Bone marrow (tissue), 2 donors: Measurements from ENCODE around the gene TMEM129.
A peak's percentile ranks its signal among the peaks of the same experiment; 100 is the strongest.
"Not testable (repeated sequence)": the region's sequence is repeated elsewhere in the genome, so short reads cannot be mapped to it uniquely, and the experiment has no call there.

Experiments used
- DNase-seq, 2 donors: peaks; one replicate each; lab custom pipeline; 2025; lab: John Stamatoyannopoulos, UW

The TMEM129 gene

DNA sequence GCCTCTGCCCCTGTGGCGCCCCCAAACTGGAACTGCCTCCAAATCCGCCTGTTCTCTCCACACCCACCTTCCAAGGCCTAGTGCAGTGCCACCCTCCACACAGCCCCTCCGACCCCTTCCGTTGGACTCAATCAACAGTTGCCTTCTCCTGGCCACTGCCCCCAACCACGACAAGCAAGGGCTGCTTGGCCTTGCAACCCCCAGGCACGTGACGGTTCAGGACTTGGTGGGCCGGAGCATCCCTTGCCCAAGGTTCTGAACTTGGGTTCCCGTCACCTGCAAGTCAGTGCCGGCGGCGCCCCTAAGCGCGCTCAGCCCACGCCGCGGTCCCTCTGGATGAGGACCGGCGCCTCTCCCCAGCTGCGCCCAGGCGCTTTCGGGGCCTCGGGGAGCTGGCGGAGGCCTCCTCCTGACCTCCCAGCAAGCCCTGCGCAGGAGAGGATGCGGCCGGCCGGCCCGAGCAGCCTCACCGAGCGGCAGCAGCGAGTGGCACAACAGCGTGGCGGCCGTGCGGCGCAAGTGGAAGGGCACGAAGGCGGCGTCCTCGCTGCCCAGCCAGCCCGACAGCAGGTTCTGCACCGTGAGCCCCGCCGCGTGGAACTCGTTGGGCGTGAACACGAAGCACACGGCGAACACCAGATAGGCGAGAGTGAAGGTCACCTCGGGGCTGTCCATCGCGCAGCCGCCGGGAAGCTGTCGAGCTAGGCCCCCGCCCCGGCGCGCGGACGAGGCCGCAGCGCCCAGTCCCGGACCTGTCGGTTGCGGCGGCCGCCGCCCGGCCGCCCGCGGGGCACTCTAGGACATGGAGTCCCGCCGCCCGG is 750 bp downstream of the TMEM129 start:
- peak in 1 of 2 donors; percentile 16 for DNase-seq

DNA sequence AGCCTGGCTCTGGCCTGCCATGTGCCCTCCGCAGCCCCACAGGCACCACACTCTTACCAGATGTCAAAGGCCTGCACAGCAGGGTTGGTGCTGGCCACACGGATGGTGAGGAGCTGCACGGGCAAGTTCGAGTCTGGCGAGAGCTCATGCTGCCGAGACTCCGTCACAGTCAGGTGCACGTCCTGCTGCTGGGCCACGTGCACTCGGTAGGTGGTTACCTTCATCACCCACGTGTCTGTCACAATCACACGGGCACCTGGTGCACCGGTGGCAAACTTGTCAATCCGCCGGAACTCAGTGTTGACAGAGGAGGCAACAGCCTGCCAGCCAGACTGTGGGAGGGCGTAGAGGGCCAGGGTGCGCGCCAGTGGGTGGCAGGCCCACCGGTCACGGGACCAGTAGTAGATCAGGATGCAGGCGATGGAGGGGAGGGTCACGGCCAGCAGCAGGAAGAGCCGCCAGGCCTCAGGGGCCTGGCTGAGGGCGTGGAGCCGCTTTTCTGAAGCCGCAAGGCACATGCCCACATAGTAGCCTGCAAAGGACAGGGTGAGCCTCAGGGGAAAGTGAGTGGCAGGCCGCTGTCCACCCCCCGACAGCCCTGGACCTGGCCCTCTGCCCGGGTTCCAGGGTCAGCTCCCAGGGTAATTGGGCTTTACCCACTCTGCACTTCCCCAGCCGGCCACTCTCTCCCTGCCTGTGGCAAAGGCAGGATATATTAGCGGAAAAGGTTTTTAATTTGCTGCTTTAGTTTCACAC is 2.9 kb downstream of the TMEM129 start:
- DNase-seq, result no peak

DNA sequence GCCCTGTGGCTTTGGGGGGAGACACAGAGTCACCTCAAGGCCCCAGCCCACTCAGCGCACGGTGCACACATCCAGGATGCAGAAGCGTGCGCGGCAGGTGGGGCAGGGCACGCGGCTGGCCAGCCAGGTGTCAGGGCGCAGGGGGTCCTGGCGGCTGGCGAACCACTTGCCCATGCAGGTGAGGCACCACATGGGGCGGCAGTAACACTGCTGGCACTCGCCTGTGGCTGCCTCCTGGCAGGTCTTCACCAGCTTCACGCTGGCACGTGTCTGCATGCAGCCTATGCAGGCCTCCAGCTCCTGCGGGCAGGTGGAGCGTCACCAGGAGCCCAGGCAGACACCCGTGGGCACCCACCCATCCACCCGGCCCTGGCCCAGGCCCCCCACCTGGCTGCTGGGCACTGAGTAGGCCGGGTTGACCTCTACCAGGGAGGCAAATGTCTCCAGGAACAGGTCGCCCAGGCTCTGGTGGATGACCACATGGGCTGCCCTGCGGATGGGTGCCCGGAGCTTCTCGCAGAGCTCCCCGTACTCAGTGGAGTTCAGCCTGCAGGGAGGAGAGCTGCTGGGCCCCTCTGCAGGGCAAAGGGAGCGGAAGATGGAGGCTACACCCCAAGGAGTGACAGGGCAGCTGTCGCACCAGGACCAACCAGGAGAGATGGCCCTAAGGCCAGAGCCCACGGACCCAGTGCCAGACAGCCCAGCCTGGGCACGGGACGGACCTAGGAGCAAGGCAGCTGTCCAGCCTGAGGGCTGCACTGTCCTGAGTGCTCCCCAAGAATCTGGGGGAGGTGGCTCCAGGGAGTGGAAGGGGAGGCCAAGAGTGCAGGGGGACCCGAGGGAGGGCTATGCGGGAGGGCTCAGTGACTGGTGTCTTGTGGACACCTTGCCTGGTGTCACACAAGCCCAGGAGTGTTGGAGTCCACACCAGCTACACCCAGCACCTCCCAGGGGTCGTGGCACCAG is 3.7 kb downstream of the TMEM129 start:
- no peak for DNase-seq

GRCh38 chr4:1716065-1716945 is 4.8 kb downstream of the TMEM129 start:
- no peak for DNase-seq

- DNase-seq, result peak in 1 of 2 donors; percentile 52
These were observed 5.9 kb downstream of the TMEM129 start for GRCh38 chr4:1715002-1715758.

- DNase-seq, result no peak
These were observed 6.7 kb downstream of the TMEM129 start for GRCh38 chr4:1714303-1715001.

DNA sequence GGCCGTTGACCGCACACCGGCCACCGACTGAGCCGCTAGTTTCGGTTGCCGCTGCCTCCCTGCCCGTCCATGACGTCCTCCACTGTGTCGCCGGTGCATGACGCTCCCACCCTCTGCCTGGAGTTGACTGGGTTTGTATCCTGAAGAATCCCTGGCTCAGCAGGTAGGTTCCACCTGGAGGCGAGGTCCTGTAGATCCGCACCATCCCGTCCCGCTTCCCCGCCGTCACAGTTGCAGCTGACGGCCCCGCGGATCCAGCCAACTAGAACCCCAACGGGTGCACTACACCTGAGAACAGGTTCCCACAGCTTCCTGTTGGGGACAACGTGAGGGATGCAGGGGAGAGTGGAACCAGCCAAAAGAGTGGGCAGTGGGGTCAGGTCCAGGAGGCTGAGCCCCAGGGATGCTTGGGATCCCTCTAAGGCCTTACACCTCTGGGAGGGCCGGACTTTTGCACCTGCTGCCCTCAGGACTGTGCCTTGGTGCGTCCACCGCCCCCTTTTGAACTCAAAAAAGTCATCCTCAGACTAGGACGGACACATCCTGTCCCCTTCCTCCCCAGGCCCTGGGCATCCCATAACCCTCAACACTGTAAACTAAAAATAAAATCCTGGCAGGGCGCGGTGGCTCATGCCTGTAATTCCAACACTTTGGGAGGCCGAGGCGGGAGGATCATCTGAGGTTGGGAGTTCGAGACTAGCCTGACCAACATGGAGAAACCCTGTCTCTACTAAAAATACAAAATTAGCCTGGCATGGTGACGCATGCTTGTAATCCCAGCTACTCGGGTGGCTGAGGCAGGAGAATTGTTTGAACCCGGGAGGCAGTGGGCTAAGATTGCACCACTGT is 7.9 kb downstream of the TMEM129 start:
- no peak for DNase-seq

GRCh38 chr4:1712216-1713002 is 8.7 kb downstream of the TMEM129 start, which contains the start of gene SLBP:
SLBP (minus strand) TSS chr4:1712319; CDS start chr4:1712188, 131 bp downstream.
- DNase-seq, result peak; percentile 86 to 97

DNA sequence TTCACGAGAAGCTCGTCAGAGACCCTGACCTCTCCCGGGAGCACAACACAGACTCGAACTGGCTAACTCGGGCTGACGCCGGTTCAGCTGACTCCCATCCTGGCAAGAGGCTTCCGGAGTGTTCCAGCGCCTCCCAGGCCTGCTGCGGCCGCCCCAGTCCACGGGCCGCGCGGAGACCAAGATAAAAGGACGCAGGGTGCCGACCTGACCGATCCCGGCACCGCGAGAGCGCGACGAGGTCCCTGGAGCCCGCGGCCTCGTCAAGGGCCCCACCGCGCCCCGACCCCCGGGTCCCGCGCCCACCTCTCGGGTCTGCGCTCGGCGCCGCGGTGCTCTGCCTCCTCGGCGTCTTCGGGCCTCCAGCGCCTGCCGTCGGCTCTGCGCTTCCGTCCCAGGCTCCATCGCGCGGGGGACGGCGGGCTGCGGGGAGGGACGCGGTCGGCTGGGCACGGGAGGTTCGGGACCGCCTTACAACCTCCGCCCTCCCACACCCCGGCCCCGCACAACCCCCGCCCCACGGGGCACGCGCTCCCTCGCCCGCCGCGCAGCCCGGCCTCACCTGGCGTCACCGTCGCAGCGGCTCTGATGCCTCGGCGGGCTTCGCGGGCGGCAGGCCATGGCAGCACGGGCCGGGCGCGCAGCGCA is 9.4 kb downstream of the TMEM129 start:
- no peak for DNase-seq

GRCh38 chr4:1711055-1711570 is 10.0 kb downstream of the TMEM129 start:
- DNase-seq, result no peak

GRCh38 chr4:1708581-1708980 is 12.5 kb downstream of the TMEM129 start:
- no peak for DNase-seq

- no peak for DNase-seq
These were observed 14.8 kb downstream of the TMEM129 start for GRCh38 chr4:1706358-1706757.

DNA sequence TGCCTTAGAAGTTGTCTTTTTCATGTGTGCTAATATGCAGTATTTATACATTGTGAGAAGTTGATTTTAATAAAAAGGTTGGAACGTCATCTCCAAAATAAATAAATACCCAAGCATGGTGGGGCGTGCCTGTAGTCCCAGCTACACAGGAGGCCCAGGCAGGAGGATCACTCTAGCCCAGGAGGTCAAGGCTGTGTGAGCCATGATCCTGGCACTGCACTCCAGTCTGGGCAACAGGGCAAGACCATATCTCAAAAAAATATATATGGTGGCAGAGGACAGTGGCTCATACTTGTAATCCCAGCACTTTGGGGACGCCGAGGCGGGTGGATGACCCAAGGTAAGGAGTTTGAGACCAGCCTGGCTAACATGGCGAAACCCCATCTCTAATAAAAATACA is 15.4 kb downstream of the TMEM129 start:
- no peak for DNase-seq

- DNase-seq, result no peak
These were observed 17.3 kb downstream of the TMEM129 start for GRCh38 chr4:1703867-1704266.

DNA sequence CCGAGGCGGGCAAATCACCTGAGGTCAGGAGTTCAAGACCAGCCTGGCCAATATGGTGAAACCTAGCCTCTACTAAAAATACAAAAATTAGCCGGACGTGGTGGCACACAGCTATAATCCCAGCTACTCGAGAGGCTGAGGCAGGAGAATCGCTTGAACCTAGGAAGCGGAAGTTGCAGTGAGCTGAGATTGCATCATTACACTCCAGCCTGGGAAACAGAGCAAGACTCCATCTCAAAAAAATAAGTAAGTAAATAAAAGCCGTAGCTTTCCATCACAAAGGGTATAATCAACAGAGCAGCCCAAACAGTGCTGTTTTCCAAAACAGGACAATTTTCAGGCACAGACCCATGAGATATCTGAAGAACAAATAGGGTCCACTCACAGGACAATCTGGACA is 19.5 kb downstream of the TMEM129 start:
- not testable (repeated sequence) for DNase-seq

- no peak for DNase-seq
These were observed 25.2 kb downstream of the TMEM129 start for GRCh38 chr4:1695913-1696312.
